Measurements from ENCODE around the gene KLF11. TPM values are rescaled to one million over a fixed set of nuclear protein-coding genes. Genes with fewer than 3 reads are reported as not detected.

Gene KLF11
- polyA plus RNA-seq, 1 of the 3 experiments (the other 2 are of a cell fraction), result 9.5 TPM

DNA sequence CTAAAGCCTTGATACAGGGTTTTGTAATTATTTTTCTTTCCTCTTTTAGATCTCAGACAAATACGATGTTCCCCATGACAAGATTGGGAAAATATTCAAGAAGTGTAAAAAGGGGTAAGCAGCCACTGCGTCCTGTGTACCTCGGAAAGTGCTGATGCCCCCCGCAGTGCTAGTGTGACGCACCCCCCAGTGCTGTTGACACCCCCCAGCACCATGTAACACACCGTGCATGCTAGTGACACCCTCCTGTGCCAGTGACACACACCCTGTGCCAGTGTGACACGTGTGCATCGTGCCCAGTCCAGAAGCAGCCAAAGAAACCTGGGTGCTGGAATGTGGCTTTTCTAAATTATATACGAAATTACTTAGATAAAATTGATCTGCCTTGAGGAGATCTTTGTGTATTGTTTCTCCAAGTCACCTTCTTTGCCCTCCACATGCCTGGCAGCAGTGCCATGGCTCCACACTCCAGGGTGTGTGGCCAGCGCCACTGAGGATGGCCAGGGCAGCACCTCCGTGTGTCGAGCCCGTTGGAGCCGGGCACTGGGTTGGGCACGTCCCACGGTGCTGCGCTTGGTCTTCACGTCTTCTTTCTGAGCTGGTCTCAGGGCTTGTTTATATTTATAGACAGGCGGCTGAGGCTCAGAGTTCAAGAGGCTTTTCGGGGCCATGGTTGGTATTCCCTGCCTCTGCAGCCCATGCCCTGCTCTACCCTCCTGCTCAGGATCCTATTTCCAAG, 44.3 kb upstream of the KLF11 start (continued):
- TF ChIP-seq ELF1 (IDR thresholded peaks at IDR 0.05) (no peak), POLR2AphosphoS5 (IDR thresholded peaks at IDR 0.05; ENCODE audit: low read depth, low read length) (no peak), RFX5 (IDR thresholded peaks at IDR 0.05; ENCODE audit: low read length) (no peak)
- TF ChIP-seq, protein P1, sequence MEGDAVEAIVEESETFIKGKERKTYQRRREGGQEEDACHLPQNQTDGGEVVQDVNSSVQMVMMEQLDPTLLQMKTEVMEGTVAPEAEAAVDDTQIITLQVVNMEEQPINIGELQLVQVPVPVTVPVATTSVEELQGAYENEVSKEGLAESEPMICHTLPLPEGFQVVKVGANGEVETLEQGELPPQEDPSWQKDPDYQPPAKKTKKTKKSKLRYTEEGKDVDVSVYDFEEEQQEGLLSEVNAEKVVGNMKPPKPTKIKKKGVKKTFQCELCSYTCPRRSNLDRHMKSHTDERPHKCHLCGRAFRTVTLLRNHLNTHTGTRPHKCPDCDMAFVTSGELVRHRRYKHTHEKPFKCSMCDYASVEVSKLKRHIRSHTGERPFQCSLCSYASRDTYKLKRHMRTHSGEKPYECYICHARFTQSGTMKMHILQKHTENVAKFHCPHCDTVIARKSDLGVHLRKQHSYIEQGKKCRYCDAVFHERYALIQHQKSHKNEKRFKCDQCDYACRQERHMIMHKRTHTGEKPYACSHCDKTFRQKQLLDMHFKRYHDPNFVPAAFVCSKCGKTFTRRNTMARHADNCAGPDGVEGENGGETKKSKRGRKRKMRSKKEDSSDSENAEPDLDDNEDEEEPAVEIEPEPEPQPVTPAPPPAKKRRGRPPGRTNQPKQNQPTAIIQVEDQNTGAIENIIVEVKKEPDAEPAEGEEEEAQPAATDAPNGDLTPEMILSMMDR (IDR thresholded peaks at IDR 0.05), result no peak
- TF ChIP-seq, protein P2, sequence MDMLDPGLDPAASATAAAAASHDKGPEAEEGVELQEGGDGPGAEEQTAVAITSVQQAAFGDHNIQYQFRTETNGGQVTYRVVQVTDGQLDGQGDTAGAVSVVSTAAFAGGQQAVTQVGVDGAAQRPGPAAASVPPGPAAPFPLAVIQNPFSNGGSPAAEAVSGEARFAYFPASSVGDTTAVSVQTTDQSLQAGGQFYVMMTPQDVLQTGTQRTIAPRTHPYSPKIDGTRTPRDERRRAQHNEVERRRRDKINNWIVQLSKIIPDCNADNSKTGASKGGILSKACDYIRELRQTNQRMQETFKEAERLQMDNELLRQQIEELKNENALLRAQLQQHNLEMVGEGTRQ (IDR thresholded peaks at IDR 0.05; ENCODE audit: borderline replicate concordance, low read depth, low read length), result no peak

DNA sequence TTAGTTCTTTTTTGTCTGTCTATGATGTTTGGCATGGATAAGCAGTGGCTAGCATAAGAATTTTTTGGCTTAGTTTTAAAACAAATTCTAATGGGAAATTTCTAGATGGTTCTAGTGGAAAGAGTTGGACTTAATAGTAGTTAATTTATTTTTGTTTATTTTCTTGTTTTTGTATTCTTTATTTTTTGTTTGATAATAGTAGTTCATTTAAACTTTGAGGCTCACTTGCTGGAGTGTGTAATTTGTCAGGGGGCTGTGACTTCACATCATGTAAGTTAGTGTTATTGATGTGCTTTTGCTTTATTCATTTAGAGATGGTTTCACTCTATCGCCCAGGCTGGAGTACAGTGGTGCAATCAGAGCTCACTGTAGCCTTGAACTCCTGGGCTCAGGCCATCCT, 43.7 kb upstream of the KLF11 start:
- 81% methylated on average over 1 of the region's 1 CpG for WGBS (ENCODE audit: low lambda C conversion rate)
- POLR2A ChIA-PET, result no interaction called here

More for the DNA sequence above, 43.7 kb upstream of the KLF11 start:
- Histone ChIP-seq H3K36me3 (replicated peaks in 1 of 2; ENCODE audit: control insufficient read depth in 1 of 2, insufficient read depth in 2 of 2, low read length in 1 of 2) (peaks cover 0 to 11% of the 10 kb centered on the region in 2 experiments), H3K4me2 (no peak overlapping the region), H3K4me1 (ENCODE audit: control insufficient read depth in 1 of 2, insufficient read depth in 2 of 2, low read depth in 1 of 2, low read length in 1 of 2) (peaks cover 0 to 40% of the 10 kb centered on the region in 2 experiments; a peak in 2 of 4 replicates), H4K20me1 (ENCODE audit: insufficient read depth) (no peaks in the 10 kb centered on the region), H3K4me3 (ENCODE audit: low read depth in 2 of 2, low read length in 1 of 2) (no peak overlapping the region), H2AFZ (ENCODE audit: low read depth) (no peak overlapping the region), H3K27ac (ENCODE audit: low read depth in 2 of 2, low read length in 1 of 2) (no peak overlapping the region), H3K79me2 (ENCODE audit: insufficient read depth) (no peaks in the 10 kb centered on the region), H3K9me3 (no peaks in the 10 kb centered on the region), H3K27me3 (ENCODE audit: insufficient read depth) (no peaks in the 10 kb centered on the region), H3K9ac (no peak overlapping the region), H3K9me2 (no peaks in the 10 kb centered on the region), H3F3A (replicated peaks; ENCODE audit: insufficient read depth) (no peaks in the 10 kb centered on the region)
- no peak for TF ChIP-seq RXRA (IDR thresholded peaks at IDR 0.05; ENCODE audit: borderline replicate concordance, low read depth)
- no peak for TF ChIP-seq EP300 (IDR thresholded peaks at IDR 0.05; ENCODE audit: borderline replicate concordance in 1 of 2, low read depth in 1 of 2, low read length in 1 of 2)
- TF ChIP-seq, protein P3, sequence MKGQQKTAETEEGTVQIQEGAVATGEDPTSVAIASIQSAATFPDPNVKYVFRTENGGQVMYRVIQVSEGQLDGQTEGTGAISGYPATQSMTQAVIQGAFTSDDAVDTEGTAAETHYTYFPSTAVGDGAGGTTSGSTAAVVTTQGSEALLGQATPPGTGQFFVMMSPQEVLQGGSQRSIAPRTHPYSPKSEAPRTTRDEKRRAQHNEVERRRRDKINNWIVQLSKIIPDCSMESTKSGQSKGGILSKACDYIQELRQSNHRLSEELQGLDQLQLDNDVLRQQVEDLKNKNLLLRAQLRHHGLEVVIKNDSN (IDR thresholded peaks at IDR 0.05; ENCODE audit: borderline replicate concordance, low read depth), result no peak
- no peak for TF ChIP-seq FOXM1 (IDR thresholded peaks at IDR 0.05; ENCODE audit: low read depth)
- TF ChIP-seq, protein P4, sequence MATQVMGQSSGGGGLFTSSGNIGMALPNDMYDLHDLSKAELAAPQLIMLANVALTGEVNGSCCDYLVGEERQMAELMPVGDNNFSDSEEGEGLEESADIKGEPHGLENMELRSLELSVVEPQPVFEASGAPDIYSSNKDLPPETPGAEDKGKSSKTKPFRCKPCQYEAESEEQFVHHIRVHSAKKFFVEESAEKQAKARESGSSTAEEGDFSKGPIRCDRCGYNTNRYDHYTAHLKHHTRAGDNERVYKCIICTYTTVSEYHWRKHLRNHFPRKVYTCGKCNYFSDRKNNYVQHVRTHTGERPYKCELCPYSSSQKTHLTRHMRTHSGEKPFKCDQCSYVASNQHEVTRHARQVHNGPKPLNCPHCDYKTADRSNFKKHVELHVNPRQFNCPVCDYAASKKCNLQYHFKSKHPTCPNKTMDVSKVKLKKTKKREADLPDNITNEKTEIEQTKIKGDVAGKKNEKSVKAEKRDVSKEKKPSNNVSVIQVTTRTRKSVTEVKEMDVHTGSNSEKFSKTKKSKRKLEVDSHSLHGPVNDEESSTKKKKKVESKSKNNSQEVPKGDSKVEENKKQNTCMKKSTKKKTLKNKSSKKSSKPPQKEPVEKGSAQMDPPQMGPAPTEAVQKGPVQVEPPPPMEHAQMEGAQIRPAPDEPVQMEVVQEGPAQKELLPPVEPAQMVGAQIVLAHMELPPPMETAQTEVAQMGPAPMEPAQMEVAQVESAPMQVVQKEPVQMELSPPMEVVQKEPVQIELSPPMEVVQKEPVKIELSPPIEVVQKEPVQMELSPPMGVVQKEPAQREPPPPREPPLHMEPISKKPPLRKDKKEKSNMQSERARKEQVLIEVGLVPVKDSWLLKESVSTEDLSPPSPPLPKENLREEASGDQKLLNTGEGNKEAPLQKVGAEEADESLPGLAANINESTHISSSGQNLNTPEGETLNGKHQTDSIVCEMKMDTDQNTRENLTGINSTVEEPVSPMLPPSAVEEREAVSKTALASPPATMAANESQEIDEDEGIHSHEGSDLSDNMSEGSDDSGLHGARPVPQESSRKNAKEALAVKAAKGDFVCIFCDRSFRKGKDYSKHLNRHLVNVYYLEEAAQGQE (IDR thresholded peaks at IDR 0.05; ENCODE audit: low read depth, low read length), result no peak
- no peak for TF ChIP-seq EZH2phosphoT487 (IDR thresholded peaks at IDR 0.05; ENCODE audit: borderline replicate concordance, low read depth)
- TF ChIP-seq MXI1 (IDR thresholded peaks at IDR 0.05; ENCODE audit: low read depth, low read length), result no peak
- DNase-seq, result no peak
- CTCF ChIA-PET, result interaction anchor here (1.5 to 3.0 kb wide), 3 partner anchors 10 to 186 kb away, joined by 4 to 28 read pairs (median 6); no protein-coding TSS in a partner anchor
